ENCODE measurements around the gene SEPTIN8.

DNA sequence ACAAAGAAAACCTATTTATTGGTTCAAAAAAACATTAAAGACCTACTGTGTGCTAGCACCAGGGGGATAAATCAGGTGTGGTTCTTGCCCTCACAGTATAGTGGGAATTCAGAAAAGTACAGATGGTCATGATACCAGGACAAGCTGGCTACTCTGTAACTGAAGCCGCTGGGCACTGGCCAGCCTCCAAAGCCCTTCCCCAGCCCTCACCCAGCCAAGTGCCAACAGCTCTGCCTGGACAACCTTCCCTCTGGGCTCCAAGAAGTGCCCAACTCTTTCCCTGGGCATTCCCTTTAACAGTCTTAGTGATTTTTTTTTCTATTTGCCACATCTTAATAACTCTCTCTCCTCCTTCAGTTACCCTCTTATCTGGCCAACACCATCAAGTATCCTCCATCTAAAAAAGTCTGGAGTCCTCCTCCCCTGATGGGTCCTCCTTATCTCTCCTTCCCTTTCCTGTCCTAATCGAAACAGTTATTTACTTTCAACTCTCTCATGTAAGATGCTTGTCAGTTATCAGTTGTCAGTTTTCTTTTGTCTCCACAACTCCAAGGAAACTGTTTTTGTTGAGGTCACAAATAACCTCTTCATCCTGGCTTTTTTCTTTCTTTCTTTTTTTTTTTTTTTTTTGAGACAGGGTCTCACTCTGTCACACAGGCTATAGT, 13.3 kb upstream of the SEPTIN8 start:
- TF ChIP-seq, protein P1, sequence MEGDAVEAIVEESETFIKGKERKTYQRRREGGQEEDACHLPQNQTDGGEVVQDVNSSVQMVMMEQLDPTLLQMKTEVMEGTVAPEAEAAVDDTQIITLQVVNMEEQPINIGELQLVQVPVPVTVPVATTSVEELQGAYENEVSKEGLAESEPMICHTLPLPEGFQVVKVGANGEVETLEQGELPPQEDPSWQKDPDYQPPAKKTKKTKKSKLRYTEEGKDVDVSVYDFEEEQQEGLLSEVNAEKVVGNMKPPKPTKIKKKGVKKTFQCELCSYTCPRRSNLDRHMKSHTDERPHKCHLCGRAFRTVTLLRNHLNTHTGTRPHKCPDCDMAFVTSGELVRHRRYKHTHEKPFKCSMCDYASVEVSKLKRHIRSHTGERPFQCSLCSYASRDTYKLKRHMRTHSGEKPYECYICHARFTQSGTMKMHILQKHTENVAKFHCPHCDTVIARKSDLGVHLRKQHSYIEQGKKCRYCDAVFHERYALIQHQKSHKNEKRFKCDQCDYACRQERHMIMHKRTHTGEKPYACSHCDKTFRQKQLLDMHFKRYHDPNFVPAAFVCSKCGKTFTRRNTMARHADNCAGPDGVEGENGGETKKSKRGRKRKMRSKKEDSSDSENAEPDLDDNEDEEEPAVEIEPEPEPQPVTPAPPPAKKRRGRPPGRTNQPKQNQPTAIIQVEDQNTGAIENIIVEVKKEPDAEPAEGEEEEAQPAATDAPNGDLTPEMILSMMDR (IDR thresholded peaks at IDR 0.05 in 2 of 3, conservative IDR thresholded peaks at IDR 0.05 in 1 of 3; ENCODE audit: control insufficient read depth in 2 of 3, extremely low read depth in 1 of 3, insufficient read depth in 1 of 3, low read depth in 3 of 3, low read length in 3 of 3): no peak
- TF ChIP-seq, protein P2, sequence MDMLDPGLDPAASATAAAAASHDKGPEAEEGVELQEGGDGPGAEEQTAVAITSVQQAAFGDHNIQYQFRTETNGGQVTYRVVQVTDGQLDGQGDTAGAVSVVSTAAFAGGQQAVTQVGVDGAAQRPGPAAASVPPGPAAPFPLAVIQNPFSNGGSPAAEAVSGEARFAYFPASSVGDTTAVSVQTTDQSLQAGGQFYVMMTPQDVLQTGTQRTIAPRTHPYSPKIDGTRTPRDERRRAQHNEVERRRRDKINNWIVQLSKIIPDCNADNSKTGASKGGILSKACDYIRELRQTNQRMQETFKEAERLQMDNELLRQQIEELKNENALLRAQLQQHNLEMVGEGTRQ (IDR thresholded peaks at IDR 0.05; ENCODE audit: borderline replicate concordance, low read depth, low read length): no peak
- TF ChIP-seq CREM (IDR thresholded peaks at IDR 0.05; ENCODE audit: low read depth) (no peak), FOXK2 (IDR thresholded peaks at IDR 0.05) (no peak), LARP7 (IDR thresholded peaks at IDR 0.05) (no peak), FOS (IDR thresholded peaks at IDR 0.05; ENCODE audit: borderline replicate concordance, extremely low read depth, insufficient read length) (no peak), SIN3A (IDR thresholded peaks at IDR 0.05; ENCODE audit: low read depth, low read length) (no peak), POLR2A (IDR thresholded peaks at IDR 0.05; ENCODE audit: low read depth, low read length) (no peak), ZNF24 (IDR thresholded peaks at IDR 0.05) (no peak)

Data from GM12878 (cell line).